ENCODE measurements around the gene HDAC1. TPM values are rescaled to one million over a fixed set of nuclear protein-coding genes. Genes with fewer than 3 reads are reported as not detected.

The HDAC1 gene
- total RNA-seq, 2 experiments from 2014 or later, result 259 to 263 TPM

- DNase-seq (ENCODE audit: low spot score), result peak; percentile 90
- intact Hi-C loops (cut with micrococcal nuclease; ENCODE audit: unreplicated experiment), result no loop called here
- POLR2A ChIA-PET, result interaction anchor here (0.7 to 3.3 kb wide), 4 partner anchors 8 to 27 kb away, joined by 4 to 17 read pairs (median 6); no protein-coding TSS in a partner anchor
- Histone ChIP-seq H3K27ac (ENCODE audit: low read depth, low read length, poor library complexity, severe bottlenecking) (peak overlapping the region; percentile 98), H3K9me3 (ENCODE audit: low read length) (no peaks in the 10 kb centered on the region), H3K79me2 (ENCODE audit: insufficient read depth, low read depth, low read length) (peaks cover 50% of the 10 kb centered on the region; the same call in 1 of the 2 replicates), H3K36me3 (ENCODE audit: insufficient read depth, low read length) (peaks cover 17% of the 10 kb centered on the region), H3K9me2 (ENCODE audit: insufficient read depth, low read length) (no peaks in the 10 kb centered on the region), H3K4me1 (ENCODE audit: insufficient read depth, low read length, poor library complexity, severe bottlenecking) (peaks cover 72% of the 10 kb centered on the region), H3K4me2 (ENCODE audit: low read length) (peak overlapping the region; percentile 78), H3K4me3 (ENCODE audit: low read depth, low read length, poor library complexity, severe bottlenecking) (peak overlapping the region; percentile 54), H4K20me1 (ENCODE audit: insufficient read depth, low read length) (no peaks in the 10 kb centered on the region), H2AFZ (ENCODE audit: low read length) (no peak overlapping the region)
- CTCF ChIA-PET (ENCODE audit: unreplicated experiment), result no interaction called here
- no peak for TF ChIP-seq CTCF (conservative IDR thresholded peaks at IDR 0.05; ENCODE audit: low read length)
- no peak for TF ChIP-seq EZH2phosphoT487 (IDR thresholded peaks at IDR 0.05; ENCODE audit: borderline replicate concordance, low read depth, low read length)
- BruUV-seq (replicated peaks), result no TSS peak
Measured at GRCh38 chr1:32263744-32264143, 28.1 kb upstream of the HDAC1 start.

- intact Hi-C loops (cut with micrococcal nuclease; ENCODE audit: unreplicated experiment), result loop anchor here (1.0 kb wide), 1 partner anchor 16 kb away; no protein-coding TSS in a partner anchor
- POLR2A ChIA-PET, result interaction anchor here (0.6 to 3.3 kb wide), 9 partner anchors 8 to 438 kb away, joined by 3 to 23 read pairs (median 6); partner anchors contain the start of genes HDAC1, LCK and MARCKSL1
- H3K4me1 ChIP-seq (ENCODE audit: insufficient read depth, low read length, poor library complexity, severe bottlenecking), result peaks cover 72% of the 10 kb centered on the region
Measured at GRCh38 chr1:32265846-32266245, 26.0 kb upstream of the HDAC1 start.

More at GRCh38 chr1:32265846-32266245, 26.0 kb upstream of the HDAC1 start:
- CTCF ChIA-PET (ENCODE audit: unreplicated experiment), result interaction anchor here (0.7 to 1.7 kb wide), 2 partner anchors 10 to 25 kb away, joined by 3 to 6 read pairs; no protein-coding TSS in a partner anchor
- H3K4me2 ChIP-seq (ENCODE audit: low read length), result peak overlapping the region; percentile 78
- no peaks in the 10 kb centered on the region for H4K20me1 ChIP-seq (ENCODE audit: insufficient read depth, low read length)
- BruUV-seq (replicated peaks), result no TSS peak
- H3K9me2 ChIP-seq (ENCODE audit: insufficient read depth, low read length), result no peaks in the 10 kb centered on the region
- peak overlapping the region; percentile 98 for H3K27ac ChIP-seq (ENCODE audit: low read depth, low read length, poor library complexity, severe bottlenecking)
- H3K9me3 ChIP-seq (ENCODE audit: low read length), result no peaks in the 10 kb centered on the region
- peaks cover 30% of the 10 kb centered on the region; the same call in 1 of the 2 replicates for H3K79me2 ChIP-seq (ENCODE audit: insufficient read depth, low read depth, low read length)
- peaks cover 10% of the 10 kb centered on the region for H3K36me3 ChIP-seq (ENCODE audit: insufficient read depth, low read length)
- no peak for DNase-seq (ENCODE audit: low spot score)
- H3K4me3 ChIP-seq (ENCODE audit: low read depth, low read length, poor library complexity, severe bottlenecking), result peak overlapping the region; percentile 26
- TF ChIP-seq EZH2phosphoT487 (IDR thresholded peaks at IDR 0.05; ENCODE audit: borderline replicate concordance, low read depth, low read length), result no peak
- TF ChIP-seq CTCF (conservative IDR thresholded peaks at IDR 0.05; ENCODE audit: low read length), result no peak
- no peak overlapping the region for H2AFZ ChIP-seq (ENCODE audit: low read length)
